HG03460 (cell line): ENCODE results near the gene MARS1.
"Not testable (repeated sequence)": the region's sequence is repeated elsewhere in the genome, so short reads cannot be mapped to it uniquely, and the experiment has no call there.

ENCODE experiments used
- ATAC-seq: cut with Tn5 transposase; IDR thresholded peaks from one replicate; pipeline ENCODE4 v1.9.1; 2021; ENCODE audit not compliant: unreplicated experiment

The MARS1 gene

DNA sequence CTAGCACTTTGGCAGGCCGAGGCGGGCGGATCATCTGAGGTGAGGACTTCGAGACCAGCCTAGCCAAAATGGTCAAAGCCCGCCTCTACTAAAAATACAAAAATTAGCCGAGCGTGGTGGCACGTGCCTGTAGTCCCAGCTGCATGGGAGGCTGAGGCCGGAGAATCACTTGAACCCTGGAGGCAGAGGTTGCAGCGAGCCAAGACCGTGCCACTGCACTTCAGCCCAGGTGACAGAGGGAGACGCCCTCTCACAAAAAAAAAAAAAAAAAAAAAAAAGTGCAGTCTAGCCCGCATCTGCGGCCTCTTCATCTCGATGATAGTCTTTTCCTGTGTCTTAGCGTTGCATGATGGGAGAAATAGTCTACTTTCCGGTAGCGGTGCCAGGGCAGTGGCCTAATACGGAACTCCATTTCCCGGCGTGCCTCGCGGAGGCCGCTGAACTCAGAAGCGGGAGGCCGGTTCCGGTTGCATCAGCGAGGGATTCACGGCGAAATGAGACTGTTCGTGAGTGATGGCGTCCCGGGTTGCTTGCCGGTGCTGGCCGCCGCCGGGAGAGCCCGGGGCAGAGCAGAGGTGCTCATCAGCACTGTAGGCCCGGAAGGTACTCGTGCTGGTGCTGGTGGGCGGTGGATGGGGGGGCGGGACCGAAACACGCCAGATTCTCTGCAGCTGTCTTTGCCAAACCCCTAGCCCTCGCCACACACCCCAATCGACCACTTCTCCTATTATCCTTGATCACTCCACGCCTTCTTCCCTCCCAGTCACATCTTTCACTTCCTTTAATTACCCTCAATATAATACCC, at the start of gene MARS1:
MARS1 (plus strand) TSS at position 472 of the 805 bp plus-strand sequence; CDS start at position 495, 23 bp downstream.
- peak; percentile 96 for ATAC-seq

DNA sequence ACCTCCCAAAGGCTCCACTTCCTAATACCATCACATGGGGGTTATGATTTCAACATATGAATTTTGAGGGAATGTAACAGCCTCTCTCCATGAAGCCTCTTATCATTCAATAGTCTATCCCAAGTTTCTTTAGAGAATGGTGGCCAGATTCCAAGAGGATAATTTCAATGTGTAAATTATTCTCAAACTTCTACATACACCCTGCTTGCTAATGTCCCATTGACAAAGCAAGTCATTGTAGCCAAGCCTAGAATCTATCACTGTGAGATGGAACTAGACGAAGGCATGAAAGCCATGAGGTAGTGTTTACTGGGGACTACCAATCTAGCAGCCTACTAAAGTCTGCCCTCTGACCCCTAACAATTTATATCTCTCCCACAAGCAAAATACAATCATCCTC, 49.5 kb upstream of the MARS1 start:
- ATAC-seq = no peak

DNA sequence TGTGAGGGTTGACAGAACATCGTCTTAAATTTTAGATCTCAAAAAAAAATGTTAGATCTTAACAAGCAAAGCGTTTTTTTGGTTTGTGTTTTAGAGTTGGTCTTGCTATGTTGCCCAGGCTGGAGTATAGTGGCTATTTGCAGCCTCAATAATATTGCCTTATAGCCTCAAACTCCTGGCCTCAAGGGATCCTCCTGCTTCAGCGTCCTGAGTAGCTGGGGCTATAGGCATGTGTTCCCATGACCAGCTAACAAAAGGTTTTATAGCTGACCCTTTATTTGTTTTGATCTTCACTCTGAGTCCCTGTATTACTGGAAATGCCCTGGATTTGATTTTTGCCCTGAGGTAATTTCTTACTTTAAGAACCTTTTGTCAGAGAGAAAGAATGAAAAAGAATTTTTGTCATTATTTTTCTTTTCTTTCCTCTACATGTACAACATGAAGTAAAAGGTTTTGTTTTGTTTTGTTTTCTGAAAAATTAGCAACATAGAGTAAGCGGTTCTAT, 48.1 kb upstream of the MARS1 start:
- ATAC-seq = no peak

DNA sequence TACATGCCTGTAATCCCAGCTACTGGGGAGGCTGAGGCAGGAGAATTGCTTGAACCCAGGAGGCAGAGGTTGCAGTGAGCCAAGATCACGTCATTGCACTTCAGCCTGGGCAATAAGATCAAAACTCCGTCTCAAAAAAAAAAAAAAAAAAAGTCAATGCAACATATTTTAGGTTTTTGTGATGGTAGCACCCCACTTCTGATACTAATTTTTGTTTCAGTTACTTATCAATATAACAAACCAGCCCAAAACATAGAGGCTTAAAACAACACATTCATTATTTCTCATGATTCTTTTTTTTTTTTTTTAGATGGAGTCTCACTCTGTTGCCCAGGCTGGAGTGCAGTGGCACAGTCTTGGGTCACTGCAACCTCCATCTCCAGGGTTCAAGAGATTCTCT, 46.5 kb upstream of the MARS1 start:
- ATAC-seq = not testable (repeated sequence)

DNA sequence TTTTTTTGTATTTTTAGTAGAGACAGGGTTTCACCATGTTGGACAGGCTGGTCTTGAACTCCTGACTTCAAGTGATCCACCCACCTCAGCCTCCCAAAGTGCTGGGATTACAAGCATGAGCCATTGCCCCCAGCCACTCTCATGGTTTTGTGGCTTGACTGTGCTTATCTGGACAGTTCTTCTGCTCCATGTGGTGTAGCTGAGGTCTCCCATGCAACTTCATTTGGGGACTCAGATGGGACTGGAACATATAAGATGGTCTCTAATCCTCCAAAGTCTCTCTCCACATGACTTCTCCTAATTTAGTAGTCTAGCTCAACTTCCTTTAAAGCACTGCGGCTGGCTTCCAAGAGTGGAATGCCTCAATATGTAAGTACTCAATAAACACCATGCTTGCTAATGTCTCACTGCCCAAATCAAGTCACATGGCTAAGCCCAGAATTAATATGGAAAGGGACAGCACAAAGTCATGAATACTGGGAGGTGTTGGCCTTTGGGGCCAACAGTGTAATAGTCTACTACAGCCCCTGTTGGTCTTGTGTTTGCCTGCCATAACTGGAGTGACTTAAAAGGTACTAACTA, 45.9 kb upstream of the MARS1 start:
- no peak for ATAC-seq

DNA sequence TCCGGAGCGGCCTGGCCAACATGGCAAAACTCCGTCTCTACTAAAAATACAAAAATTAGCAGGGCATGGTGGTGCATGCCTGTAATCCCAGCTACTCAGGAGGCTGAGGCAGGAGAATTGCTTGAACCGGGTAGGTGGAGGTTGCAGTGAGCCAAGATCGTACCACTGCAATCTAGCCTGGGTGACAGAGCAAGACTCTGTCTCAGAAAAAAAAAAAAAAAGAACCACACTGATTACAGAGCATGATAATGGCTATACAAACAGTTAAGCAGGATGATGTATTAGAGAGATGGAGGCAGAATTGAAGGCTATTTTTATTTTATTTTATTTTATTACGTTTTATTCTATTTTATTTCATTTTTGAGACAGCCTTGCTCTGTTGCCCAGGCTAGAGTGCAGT, 43.5 kb upstream of the MARS1 start:
- ATAC-seq = not testable (repeated sequence)

DNA sequence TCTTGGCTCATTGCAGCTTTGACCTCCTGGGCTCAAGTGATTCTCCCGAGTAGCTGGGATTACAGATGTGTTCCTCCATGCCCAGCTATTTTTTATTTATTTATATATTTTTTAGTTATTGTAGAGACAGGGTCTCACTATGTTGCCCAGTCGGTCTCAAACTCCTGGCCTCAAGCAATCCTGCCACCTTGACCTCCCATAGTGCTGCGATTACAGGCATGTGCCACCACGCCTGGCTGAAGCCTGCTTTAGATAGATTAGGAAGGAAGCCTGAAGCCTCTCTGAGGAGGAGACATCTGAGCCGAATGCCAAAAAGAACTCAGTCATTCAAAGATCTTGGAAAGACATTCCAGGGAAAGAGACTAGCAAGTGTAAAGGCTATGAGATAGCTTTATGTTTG, 43.1 kb upstream of the MARS1 start:
- no peak for ATAC-seq

DNA sequence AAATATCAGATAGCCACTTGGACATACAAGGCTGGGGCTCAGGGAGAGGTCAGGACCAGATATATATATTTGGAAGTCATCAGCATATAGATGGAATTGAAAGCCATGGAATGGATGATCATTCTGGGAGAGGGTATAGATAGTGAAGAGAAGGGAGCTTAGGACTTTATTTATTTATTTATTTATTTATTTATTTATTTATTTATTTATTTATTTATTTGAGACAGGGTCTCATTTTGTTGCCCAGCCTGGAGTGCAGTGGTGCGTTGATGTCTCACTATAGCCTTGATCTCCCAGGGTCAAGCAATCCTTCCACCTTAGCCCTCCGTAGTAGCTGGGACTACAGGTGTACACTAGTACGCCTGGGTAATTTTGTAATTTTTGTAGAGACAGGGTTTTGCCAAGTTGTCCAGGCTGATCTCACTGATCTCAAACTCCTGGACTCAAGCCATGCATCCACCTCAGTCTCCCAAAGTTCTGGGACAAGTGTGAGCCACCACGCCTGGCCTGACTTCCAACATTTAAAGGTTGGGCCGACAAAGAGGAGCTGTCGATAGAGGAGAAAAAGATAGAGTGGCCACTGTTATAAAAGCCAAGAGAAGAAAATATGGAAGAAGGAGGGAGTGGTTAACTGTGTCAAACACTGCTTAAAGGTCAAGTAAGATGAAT, 41.4 kb upstream of the MARS1 start:
- ATAC-seq = no peak

DNA sequence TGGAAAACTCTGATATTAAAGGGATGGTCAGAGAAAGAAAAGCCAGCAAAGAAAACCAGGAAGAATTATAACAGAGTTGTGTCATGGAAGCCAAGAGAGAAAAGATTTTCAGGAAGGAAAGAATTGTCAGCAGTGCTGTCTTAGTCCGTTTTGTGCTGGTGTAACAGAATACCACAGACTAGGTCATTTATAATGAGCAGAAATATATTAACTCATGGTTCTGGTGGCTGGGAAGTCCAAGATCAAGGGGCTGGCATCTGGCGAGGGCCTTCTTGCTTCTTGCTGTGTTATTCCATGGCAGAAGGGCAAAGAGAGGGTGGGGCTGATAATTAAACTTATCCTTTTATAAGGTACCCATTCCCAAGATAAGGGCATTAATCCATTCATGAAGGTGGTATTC, 39.2 kb upstream of the MARS1 start:
- no peak for ATAC-seq

DNA sequence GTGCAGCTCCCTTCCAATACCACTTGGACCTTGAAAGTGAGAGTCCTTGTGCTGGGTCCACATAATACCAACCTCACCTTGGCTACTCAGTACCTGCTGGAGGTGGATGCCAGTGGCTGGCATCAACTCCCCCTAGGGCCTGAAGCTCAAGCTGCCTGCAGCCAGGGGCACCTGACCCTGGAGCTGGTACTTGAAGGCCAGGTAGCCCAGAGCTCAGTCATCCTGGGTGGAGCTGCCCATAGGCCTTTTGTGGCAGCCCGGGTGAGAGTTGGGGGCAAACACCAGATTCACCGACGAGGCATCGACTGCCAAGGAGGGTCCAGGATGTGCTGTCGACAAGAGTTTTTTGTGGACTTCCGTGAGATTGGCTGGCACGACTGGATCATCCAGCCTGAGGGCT, 38.5 kb upstream of the MARS1 start:
- ATAC-seq = no peak

DNA sequence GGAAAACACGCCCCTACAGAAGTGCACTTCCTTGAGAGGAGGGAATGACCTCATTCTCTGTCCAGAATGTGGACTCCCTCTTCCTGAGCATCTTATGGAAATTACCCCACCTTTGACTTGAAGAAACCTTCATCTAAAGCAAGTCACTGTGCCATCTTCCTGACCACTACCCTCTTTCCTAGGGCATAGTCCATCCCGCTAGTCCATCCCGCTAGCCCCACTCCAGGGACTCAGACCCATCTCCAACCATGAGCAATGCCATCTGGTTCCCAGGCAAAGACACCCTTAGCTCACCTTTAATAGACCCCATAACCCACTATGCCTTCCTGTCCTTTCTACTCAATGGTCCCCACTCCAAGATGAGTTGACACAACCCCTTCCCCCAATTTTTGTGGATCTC, 37.8 kb upstream of the MARS1 start:
- ATAC-seq = no peak

DNA sequence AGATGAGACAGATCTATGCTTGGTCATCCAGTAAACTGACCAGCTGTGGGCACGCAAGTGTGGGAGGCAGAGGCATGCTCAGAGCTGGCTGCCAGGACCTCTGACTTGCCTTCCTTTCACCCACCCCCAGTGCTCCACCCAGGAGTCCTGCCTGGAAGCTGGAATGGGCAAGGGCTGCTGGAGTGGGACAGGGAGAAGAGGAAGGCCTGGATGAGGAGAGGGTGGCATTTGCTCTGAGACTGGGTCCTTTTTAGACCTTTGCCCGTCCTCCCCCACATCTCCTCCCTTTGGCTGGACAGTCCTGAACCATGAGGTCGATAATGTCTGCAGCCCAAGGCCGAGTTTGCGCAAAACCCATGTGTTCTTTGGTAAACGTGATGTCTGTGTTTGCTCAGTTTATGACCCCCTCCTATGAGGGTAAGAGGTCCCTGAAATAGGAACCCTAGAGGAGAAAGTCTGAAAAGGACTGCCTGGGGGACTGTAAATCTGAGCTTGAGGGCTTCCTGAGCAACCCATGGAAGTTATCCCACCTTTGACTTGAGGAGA, 36.6 kb upstream of the MARS1 start:
- ATAC-seq = no peak

DNA sequence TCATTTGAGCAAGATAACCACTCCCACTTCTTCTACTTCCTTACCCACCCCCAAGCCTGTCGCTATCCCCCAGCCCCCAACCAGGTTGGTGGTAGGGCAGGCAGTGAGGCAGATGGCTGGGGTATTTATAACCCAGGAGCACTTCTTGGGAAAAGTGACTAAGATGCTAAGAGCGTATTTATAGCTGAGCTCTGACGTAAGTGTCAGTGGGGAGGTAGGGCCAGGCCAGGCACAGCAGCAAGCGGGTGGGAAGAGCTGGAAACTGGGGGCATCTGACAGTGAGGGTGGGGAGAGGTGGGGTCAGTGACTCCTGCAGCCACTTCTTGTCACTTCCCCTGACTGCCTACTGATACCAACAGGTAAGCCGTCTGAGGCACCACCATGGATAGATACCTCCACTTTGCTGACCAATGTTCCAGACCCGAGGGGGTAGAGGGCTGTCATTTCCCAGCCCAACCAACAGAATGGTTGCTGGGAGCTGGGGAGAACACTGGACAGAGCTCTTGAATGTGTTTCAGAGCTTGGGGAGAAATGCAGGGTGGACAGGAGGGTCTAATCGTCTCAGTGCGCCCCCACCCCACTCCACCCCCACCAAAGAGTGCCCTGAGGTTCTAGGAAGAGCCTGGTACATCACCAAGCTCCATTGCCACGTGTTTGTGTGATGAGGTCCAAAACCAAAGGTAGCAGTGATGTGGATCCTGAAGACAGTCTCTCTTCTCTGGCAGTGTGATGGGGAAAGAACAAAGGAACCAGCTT, 35.5 kb upstream of the MARS1 start:
- ATAC-seq = no peak

DNA sequence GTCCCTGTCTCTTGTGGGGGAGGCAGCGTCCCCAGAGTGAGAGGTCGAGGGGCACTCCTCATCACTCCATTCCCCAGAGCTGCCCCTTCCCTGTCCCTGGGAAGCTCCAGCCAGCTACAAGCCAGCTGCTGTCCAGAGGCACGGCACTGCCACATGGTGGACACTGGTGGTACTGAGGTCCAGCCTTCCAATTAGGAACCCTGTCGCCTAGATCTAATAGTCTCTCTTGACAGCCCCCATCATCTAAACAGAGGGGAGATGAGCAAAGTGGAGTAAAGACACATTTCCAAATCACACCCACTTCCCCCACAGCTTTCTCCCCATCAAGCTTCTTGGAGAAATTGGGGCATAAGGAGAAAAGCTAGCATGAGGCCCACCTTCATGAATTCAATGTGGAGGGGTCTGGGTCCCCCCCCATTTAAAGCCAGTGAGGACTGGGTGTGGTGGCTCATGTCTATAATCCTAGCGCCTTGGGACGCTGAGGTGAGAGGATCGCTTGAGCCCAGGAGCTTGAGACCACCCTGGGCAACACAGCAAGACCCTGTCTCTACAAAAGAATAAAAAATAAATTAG, 34.8 kb upstream of the MARS1 start:
- no peak for ATAC-seq

DNA sequence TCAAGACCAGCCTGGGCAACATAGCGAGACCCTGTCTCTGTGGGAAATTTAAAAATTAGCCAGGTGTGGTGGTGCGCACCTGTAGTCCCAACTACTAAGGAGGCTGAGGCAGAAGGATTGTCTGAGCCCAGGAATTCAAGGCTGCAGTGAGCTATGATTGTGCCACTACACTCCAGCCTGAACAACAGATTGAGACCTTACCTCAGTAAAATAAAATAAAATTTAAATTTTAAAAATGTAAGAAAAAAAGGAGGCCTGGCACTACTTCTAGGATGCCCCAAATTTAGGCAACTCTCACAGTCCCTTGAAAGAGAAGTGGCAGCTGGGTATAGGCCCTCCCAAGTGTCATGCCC, 33.7 kb upstream of the MARS1 start:
- ATAC-seq = no peak

DNA sequence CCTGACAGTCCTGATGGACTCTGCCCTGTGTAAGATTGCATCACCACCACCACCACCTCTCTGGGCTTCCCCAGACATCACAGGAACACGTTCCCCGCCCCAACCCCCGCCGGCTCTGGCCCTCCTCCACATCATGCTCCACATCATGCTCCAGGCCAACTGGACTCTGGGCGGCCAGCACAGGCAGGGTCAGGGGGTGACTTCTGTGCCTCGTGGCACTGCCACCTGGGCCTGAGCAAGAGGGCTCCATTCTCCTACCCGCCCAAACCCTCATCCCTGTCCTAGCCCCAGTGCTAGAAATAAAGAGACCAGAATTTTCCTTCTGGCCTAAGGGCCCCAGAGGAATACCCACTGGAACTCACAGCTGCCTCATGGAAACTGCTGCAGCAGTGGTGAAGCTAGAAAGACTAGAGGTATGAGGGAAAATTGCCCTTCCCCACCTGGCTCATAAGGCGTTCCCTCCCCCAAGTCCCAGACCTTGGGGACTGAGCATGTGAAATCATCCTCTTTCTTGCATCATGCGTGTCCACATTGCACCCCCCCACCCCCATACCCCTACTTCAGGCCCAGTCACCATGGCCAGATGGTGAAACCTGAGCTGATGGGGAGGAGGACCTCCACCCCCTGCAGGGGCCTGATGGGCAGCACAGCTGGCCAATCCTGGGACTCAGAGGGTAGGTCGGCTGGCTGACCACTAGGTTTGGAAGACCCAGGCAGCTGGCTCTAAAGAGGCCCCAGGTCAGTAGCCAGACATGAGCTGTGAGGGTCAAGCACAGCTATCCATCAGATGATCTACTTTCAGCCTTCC, 33.1 kb upstream of the MARS1 start, which contains the start of gene INHBE:
INHBE (plus strand) TSS at position 742 of the 808 bp plus-strand sequence. CDS start 230 bp downstream, outside the sequence.
- no peak for ATAC-seq

DNA sequence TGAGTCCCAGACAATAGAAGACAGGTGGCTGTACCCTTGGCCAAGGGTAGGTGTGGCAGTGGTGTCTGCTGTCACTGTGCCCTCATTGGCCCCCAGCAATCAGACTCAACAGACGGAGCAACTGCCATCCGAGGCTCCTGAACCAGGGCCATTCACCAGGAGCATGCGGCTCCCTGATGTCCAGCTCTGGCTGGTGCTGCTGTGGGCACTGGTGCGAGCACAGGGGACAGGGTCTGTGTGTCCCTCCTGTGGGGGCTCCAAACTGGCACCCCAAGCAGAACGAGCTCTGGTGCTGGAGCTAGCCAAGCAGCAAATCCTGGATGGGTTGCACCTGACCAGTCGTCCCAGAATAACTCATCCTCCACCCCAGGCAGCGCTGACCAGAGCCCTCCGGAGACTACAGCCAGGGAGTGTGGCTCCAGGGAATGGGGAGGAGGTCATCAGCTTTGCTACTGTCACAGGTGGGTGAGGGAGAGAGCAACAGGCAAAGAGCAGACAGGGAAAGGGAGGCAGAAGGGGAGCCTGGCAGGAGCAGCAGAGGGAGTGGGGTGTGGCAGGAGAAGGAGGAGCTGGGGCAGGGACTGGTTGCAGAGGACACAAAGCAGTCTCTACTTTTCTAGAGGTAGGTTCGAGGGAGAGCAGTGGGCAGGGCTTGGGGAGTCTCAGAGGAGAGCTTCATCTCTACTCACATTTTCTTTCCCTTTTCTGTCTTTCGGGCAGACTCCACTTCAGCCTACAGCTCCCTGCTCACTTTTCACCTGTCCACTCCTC, 32.3 kb upstream of the MARS1 start:
- ATAC-seq = no peak

DNA sequence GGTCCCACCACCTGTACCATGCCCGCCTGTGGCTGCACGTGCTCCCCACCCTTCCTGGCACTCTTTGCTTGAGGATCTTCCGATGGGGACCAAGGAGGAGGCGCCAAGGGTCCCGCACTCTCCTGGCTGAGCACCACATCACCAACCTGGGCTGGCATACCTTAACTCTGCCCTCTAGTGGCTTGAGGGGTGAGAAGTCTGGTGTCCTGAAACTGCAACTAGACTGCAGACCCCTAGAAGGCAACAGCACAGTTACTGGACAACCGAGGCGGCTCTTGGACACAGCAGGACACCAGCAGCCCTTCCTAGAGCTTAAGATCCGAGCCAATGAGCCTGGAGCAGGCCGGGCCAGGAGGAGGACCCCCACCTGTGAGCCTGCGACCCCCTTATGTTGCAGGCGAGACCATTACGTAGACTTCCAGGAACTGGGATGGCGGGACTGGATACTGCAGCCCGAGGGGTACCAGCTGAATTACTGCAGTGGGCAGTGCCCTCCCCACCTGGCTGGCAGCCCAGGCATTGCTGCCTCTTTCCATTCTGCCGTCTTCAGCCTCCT, 31.6 kb upstream of the MARS1 start:
- ATAC-seq = no peak
